Measurements from ENCODE around the gene SRRM4.

Gene SRRM4

GRCh38 chr12:119176267-119177055, 195.1 kb downstream of the SRRM4 start:
- TF ChIP-seq CTCF (IDR thresholded peaks at IDR 0.05): no peak

DNA sequence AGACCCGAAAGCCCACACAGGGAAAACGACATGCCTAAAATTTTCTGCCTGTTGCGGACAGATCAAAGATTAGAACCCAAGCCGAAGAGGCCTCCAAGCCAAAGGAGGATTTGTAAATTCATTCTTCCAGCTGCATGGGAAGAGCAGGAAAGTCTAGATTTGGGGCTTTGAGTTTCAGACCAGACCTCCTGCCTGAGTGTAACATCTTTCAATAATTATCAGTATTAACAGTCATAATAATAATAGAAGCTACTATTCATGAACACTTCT, 195.7 kb downstream of the SRRM4 start:
- Histone ChIP-seq H3K4me3 (ENCODE audit: low read depth, low read length) (no peak overlapping the region), H3K4me2 (ENCODE audit: low read length) (no peak overlapping the region), H3K36me3 (ENCODE audit: control insufficient read depth, insufficient read depth, low read length) (no peaks in the 10 kb centered on the region), H3K9ac (no peak overlapping the region), H3K27me3 (ENCODE audit: control insufficient read depth, insufficient read depth, low read length) (no peaks in the 10 kb centered on the region), H3K27ac (peak overlapping the region; percentile 55), H3K9me3 (ENCODE audit: control insufficient read depth, low read length) (no peaks in the 10 kb centered on the region), H3K79me2 (peaks cover 14% of the 10 kb centered on the region), H2AFZ (no peak overlapping the region), H3K4me1 (peaks cover 20% of the 10 kb centered on the region)
- no peak for TF ChIP-seq CTCF (IDR thresholded peaks at IDR 0.05)

More at GRCh38 chr12:119176267-119177055, 195.1 kb downstream of the SRRM4 start:
- H3K4me1 ChIP-seq: peaks cover 18% of the 10 kb centered on the region
- no peaks in the 10 kb centered on the region for H3K27me3 ChIP-seq (ENCODE audit: control insufficient read depth, insufficient read depth, low read length)
- H3K9me3 ChIP-seq (ENCODE audit: control insufficient read depth, low read length): no peaks in the 10 kb centered on the region
- H3K27ac ChIP-seq: peak overlapping the region; percentile 55
- H3K9ac ChIP-seq: no peak overlapping the region
- H3K36me3 ChIP-seq (ENCODE audit: control insufficient read depth, insufficient read depth, low read length): no peaks in the 10 kb centered on the region
- H3K79me2 ChIP-seq: peaks cover 10% of the 10 kb centered on the region
- H3K4me2 ChIP-seq (ENCODE audit: low read length): no peak overlapping the region
- H3K4me3 ChIP-seq (ENCODE audit: low read depth, low read length): no peak overlapping the region
- H2AFZ ChIP-seq: peak overlapping the region; percentile 83

DNA sequence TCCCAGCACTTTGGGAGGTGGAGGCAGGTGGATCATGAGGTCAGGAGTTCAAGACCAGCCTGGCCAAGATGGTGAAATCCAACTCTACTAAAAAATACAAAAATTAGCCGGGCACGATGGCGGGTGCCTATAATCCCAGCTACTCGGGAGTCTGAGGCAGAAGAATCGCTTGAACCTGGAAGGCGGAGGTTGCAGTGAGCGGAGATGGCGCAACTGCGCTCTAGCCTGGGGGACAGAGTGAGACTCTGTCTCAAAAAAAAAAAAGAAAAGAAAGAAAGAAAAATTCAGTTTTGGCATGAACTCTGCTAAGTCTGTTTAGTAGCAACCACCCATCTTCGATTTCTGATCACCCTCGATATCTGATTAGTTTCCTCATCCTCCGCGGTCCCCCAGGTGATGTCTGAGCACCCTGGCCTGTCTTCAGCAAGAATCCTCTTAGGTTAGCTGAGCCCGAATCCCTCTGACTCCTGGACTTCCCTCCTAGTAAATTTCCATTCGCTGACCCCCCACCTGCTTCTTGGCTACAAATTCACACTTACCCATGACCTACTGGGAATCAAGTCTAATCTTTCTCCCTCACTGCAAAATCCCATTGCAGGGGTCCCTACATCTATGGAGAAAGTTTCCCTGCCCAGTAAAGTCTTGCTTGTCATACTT, 196.5 kb downstream of the SRRM4 start:
- no peak overlapping the region for H3K9ac ChIP-seq
- H3K27me3 ChIP-seq (ENCODE audit: control insufficient read depth, insufficient read depth, low read length): no peaks in the 10 kb centered on the region
- no peaks in the 10 kb centered on the region for H3K36me3 ChIP-seq (ENCODE audit: control insufficient read depth, insufficient read depth, low read length)
- peak overlapping the region; percentile 80 for H2AFZ ChIP-seq
- H3K27ac ChIP-seq: peak overlapping the region; percentile 98
- no peaks in the 10 kb centered on the region for H3K9me3 ChIP-seq (ENCODE audit: control insufficient read depth, low read length)
- H3K4me3 ChIP-seq (ENCODE audit: low read depth, low read length): no peak overlapping the region
- no peak for TF ChIP-seq CTCF (IDR thresholded peaks at IDR 0.05)
- H3K79me2 ChIP-seq: peaks cover 17% of the 10 kb centered on the region
- peaks cover 20% of the 10 kb centered on the region for H3K4me1 ChIP-seq
- peak overlapping the region; percentile 82 for H3K4me2 ChIP-seq (ENCODE audit: low read length)

DNA sequence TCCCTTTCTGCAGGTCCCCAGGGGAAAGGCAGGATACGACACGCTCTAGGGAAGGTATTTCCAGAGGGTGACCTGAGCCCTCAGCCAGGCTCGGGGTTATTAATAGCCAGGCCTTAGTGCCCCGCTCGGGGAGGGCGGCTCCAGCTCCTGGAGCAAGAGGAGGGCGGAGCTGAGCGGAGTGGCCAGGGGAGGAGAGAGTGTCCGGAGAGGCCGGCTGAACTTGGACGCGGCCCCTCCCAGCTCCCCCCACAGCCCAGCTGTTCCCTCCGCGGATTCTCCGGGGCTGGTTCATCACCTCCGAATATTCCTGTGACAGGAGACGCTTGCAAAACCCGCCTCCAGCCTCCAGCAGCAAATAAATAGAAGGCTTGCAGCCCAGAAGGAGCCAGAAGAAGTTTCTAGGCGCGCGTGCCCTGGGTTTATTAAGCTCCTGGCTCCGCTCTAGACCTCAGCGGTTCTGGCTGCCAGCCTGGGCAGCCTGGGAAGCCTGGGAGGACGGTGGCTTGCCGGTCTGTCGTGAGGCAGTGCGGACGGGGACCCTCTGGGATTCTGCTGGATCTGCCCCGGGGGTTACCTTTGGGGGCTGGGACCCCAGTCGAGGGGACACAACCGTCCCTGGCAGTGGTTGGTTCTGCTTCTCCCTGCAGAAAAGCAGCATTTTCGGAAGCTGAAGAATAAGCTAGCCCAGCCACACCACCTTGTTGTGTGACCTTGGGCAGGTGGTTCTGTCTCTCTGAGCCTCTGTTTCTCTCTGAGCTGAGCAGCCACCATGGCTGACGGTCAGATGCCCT, 197.4 kb downstream of the SRRM4 start, which contains the start of gene HSPB8:
Gene HSPB8 (plus strand): TSS at position 388 of the 791 bp plus-strand sequence. CDS start 382 bp downstream, at position 770.
- peaks cover 17% of the 10 kb centered on the region for H3K79me2 ChIP-seq
- H3K27me3 ChIP-seq (ENCODE audit: control insufficient read depth, insufficient read depth, low read length): no peaks in the 10 kb centered on the region
- H3K27ac ChIP-seq: peak within 1 kb of the TSS; percentile 98
- peaks cover 29% of the 10 kb centered on the region for H3K4me1 ChIP-seq
- no peak for TF ChIP-seq CTCF (IDR thresholded peaks at IDR 0.05)
- no peaks in the 10 kb centered on the region for H3K36me3 ChIP-seq (ENCODE audit: control insufficient read depth, insufficient read depth, low read length)
- H2AFZ ChIP-seq: peak within 1 kb of the TSS; percentile 80
- H3K9ac ChIP-seq: peak within 1 kb of the TSS; percentile 71
- peak within 1 kb of the TSS; percentile 82 for H3K4me2 ChIP-seq (ENCODE audit: low read length)
- H3K9me3 ChIP-seq (ENCODE audit: control insufficient read depth, low read length): no peaks in the 10 kb centered on the region
- peak within 1 kb of the TSS; percentile 89 for H3K4me3 ChIP-seq (ENCODE audit: low read depth, low read length)

Data from parathyroid adenoma (tissue), 2 donors.